Measurements from ENCODE around the gene ITM2B. TPM values are rescaled to one million over a fixed set of nuclear protein-coding genes. Genes with fewer than 3 reads are reported as not detected.
"Not testable (repeated sequence)": the region's sequence is repeated elsewhere in the genome, so short reads cannot be mapped to it uniquely, and the experiment has no call there.

The ITM2B gene
- total RNA-seq, 1 experiment from 2014 or later = 179 TPM

DNA sequence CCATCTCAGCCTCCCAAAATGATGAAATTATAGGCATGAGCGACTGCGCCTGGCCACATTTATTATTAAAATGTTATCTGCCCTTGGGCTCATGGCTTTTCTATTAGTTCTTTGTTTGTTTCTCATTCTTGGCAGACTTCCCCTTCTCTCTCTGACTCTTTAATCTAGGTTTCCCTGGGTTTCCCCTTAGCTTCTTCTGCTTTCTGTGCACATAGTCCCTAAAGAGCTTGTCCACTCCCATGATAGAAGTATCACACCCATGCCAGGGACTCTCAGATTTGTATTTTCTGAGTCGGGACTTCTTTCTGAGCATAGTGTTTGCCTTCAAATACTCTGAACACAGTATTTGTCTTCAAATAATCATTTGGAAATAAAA, 38.6 kb upstream of the ITM2B start:
- H3K27ac Mint-ChIP-seq (ENCODE audit: low read depth, unreplicated experiment) = no peak overlapping the region
- no peaks in the 10 kb centered on the region for H3K36me3 Mint-ChIP-seq (ENCODE audit: insufficient read depth, unreplicated experiment)
- no TSS peak for BruUV-seq (replicated peaks)
- DNase-seq (ENCODE audit: unreplicated experiment) = no peak
- no peaks in the 10 kb centered on the region for H3K9me3 Mint-ChIP-seq (ENCODE audit: unreplicated experiment)
- H3K27me3 Mint-ChIP-seq (ENCODE audit: insufficient read depth, unreplicated experiment) = no peaks in the 10 kb centered on the region
- H3K4me3 Mint-ChIP-seq (ENCODE audit: unreplicated experiment) = no peak overlapping the region
- no peaks in the 10 kb centered on the region for H3K4me1 Mint-ChIP-seq (ENCODE audit: insufficient read depth, unreplicated experiment)
- TF ChIP-seq, protein P1, sequence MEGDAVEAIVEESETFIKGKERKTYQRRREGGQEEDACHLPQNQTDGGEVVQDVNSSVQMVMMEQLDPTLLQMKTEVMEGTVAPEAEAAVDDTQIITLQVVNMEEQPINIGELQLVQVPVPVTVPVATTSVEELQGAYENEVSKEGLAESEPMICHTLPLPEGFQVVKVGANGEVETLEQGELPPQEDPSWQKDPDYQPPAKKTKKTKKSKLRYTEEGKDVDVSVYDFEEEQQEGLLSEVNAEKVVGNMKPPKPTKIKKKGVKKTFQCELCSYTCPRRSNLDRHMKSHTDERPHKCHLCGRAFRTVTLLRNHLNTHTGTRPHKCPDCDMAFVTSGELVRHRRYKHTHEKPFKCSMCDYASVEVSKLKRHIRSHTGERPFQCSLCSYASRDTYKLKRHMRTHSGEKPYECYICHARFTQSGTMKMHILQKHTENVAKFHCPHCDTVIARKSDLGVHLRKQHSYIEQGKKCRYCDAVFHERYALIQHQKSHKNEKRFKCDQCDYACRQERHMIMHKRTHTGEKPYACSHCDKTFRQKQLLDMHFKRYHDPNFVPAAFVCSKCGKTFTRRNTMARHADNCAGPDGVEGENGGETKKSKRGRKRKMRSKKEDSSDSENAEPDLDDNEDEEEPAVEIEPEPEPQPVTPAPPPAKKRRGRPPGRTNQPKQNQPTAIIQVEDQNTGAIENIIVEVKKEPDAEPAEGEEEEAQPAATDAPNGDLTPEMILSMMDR (IDR thresholded peaks at IDR 0.05; ENCODE audit: unreplicated experiment) = no peak
- ChIA-PET POLR2A (no interaction called here), CTCF (no interaction called here)
- intact Hi-C loops (cut with micrococcal nuclease) = no loop called here

DNA sequence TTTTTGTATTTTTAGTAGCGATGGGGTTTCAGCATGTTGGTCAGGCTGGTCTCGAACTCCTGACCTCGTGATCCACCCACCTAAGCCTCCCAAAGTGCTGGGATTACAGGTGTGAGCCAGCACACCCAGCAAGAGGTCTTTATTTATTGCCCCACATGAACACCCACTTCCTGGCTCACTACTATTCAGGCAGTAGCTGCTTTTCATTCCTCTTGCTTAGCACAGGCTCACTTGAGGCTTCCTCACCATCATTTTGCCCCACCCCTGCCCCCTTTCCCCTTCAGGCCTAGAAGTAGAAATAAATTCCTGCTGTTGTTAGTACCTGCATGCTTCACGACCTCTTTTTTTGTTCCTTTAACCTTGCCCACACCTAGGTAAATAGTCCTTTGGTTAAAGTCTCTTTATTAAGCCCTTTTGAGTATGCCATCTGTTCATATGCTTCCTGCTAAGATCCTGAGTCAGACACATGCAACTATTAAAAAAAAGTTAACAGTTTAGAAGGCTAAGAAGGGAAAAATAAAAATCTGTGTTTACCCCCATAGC, 33.5 kb upstream of the ITM2B start:
- CTCF ChIA-PET = no interaction called here
- intact Hi-C loops (cut with micrococcal nuclease) = no loop called here
- TF ChIP-seq, protein P1 (IDR thresholded peaks at IDR 0.05; ENCODE audit: unreplicated experiment) = no peak

DNA sequence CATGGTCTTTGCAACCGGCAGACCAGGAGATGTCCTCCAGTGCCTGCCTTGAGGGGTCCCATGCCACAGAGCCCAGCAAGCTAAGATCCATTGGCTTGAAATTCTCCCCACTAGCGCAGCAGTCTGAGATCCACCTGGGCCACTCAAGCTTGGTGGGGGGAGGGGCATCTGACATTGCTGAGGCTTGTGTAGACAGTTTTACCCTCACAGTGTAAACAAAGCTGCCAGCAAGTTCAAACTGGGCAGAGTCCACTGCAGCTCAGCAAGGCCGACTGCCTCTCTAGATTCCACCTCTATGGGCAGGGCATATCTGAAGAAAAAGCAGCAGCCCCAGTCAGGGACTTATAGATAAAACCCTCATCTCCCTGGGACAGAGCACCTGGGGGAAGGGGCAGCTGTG, 32.0 kb upstream of the ITM2B start:
- CTCF ChIA-PET = no interaction called here
- BruUV-seq (replicated peaks) = no TSS peak
- TF ChIP-seq, protein P1 (IDR thresholded peaks at IDR 0.05; ENCODE audit: unreplicated experiment) = no peak

More for the DNA sequence above, 33.5 kb upstream of the ITM2B start:
- Mint-ChIP-seq H3K27me3 (ENCODE audit: insufficient read depth, unreplicated experiment) (no peaks in the 10 kb centered on the region), H3K9me3 (ENCODE audit: unreplicated experiment) (peaks cover 16% of the 10 kb centered on the region), H3K27ac (ENCODE audit: low read depth, unreplicated experiment) (no peak overlapping the region), H3K36me3 (ENCODE audit: insufficient read depth, unreplicated experiment) (no peaks in the 10 kb centered on the region), H3K4me1 (ENCODE audit: insufficient read depth, unreplicated experiment) (no peaks in the 10 kb centered on the region), H3K4me3 (ENCODE audit: unreplicated experiment) (no peak overlapping the region)
- BruUV-seq (replicated peaks) = no TSS peak
- POLR2A ChIA-PET = interaction anchor here (0.6 kb wide), 1 partner anchor 18 kb away, joined by 3 read pairs; no protein-coding TSS in a partner anchor
- no peak for DNase-seq (ENCODE audit: unreplicated experiment)

DNA sequence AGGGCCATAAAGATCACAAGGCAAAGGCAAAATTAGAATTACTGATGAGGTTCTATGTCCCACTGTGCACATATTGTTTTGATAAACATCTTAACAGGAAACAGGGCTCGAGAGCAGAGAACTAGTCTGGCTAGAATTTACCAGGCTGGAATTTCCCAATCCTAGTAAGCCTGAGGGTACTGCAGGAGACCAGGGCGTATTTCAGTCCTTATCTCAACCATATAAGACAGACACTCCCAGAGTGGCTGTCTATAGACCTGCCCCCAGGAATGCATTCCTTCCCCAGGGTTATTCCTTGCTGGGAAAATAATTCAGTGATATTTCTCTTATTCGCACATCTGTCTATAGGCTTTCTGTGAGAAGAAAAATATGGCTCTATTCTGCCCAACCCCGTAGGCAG, 25.8 kb upstream of the ITM2B start:
- H3K4me3 Mint-ChIP-seq (ENCODE audit: unreplicated experiment) = not testable (repeated sequence)

More for the DNA sequence above, 32.0 kb upstream of the ITM2B start:
- Mint-ChIP-seq H3K27me3 (ENCODE audit: insufficient read depth, unreplicated experiment) (no peaks in the 10 kb centered on the region), H3K9me3 (ENCODE audit: unreplicated experiment) (peaks cover 16% of the 10 kb centered on the region), H3K4me3 (ENCODE audit: unreplicated experiment) (no peak overlapping the region), H3K4me1 (ENCODE audit: insufficient read depth, unreplicated experiment) (no peaks in the 10 kb centered on the region), H3K27ac (ENCODE audit: low read depth, unreplicated experiment) (no peak overlapping the region), H3K36me3 (ENCODE audit: insufficient read depth, unreplicated experiment) (no peaks in the 10 kb centered on the region)
- POLR2A ChIA-PET = interaction anchor here (1.0 kb wide), 1 partner anchor 32 kb away, joined by 4 read pairs; the partner anchor contains the start of gene ITM2B
- intact Hi-C loops (cut with micrococcal nuclease) = no loop called here
- DNase-seq (ENCODE audit: unreplicated experiment) = no peak

More for the DNA sequence above, 25.8 kb upstream of the ITM2B start:
- DNase-seq (ENCODE audit: unreplicated experiment); H3K4me1 Mint-ChIP-seq (ENCODE audit: insufficient read depth, unreplicated experiment); H3K27ac Mint-ChIP-seq (ENCODE audit: low read depth, unreplicated experiment); POLR2A ChIA-PET; intact Hi-C loops (cut with micrococcal nuclease); H3K27me3 Mint-ChIP-seq (ENCODE audit: insufficient read depth, unreplicated experiment); BruUV-seq (replicated peaks); H3K36me3 Mint-ChIP-seq (ENCODE audit: insufficient read depth, unreplicated experiment); CTCF ChIA-PET: not testable (repeated sequence)
- H3K9me3 Mint-ChIP-seq (ENCODE audit: unreplicated experiment) = peaks cover 15% of the 10 kb centered on the region
